ENCODE results near the gene ZNF519.

Gene ZNF519

DNA sequence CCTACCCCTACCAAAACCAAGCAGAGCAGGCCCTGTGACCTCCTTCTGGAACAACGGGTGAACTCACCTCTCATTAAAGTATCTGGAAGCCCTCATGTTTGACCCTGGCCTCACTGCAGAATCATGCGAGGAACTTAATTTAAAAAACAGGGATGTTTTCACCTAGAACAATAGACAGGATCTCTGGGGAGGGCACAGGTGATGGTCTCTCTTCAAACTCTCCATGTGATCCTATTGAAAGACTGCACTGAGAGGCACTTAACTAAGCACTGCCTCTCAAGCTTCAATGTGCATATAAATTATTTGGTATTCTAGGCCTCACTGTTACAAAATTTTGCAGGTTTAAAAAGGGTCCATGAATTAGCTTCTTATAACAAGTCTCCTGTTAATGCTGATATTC, 7.5 kb downstream of the ZNF519 start:
- WGBS (ENCODE audit: extremely low coverage, insufficient coverage, insufficient read length) = no CpG with 5 or more reads among the region's 2 CpGs
- Histone ChIP-seq H2AFZ (ENCODE audit: insufficient read depth, low read length, poor library complexity) (no peak overlapping the region), H3K4me3 (ENCODE audit: low read depth, low read length) (no peak overlapping the region), H3K9me3 (ENCODE audit: insufficient read depth, low read depth, low read length) (no peaks in the 10 kb centered on the region), H2AK5ac (ENCODE audit: low read length) (no peak overlapping the region), H4K8ac (ENCODE audit: low read depth, low read length) (no peak overlapping the region), H3K79me1 (ENCODE audit: low read length) (no peaks in the 10 kb centered on the region), H3K4me2 (ENCODE audit: low read length) (no peak overlapping the region), H4K12ac (ENCODE audit: low read depth, low read length) (no peak overlapping the region), H3K4ac (ENCODE audit: low read depth, low read length) (no peak overlapping the region), H2BK120ac (ENCODE audit: insufficient read depth, low read length, poor library complexity) (no peak overlapping the region), H3K23ac (ENCODE audit: low read length) (no peak overlapping the region), H2BK12ac (ENCODE audit: low read length) (no peak overlapping the region), H3K18ac (ENCODE audit: low read length) (no peak overlapping the region), H3K27me3 (ENCODE audit: insufficient read depth, low read length) (no peaks in the 10 kb centered on the region), H3K9ac (ENCODE audit: low read length) (no peak overlapping the region), H3K14ac (ENCODE audit: low read length) (no peak overlapping the region), H2BK5ac (ENCODE audit: low read depth, low read length, poor library complexity) (no peak overlapping the region), H3K79me2 (ENCODE audit: control insufficient read depth, insufficient read depth, low read length, poor library complexity) (no peaks in the 10 kb centered on the region), H4K91ac (ENCODE audit: low read depth, low read length) (no peak overlapping the region), H3K36me3 (ENCODE audit: control insufficient read depth in 1 of 2, insufficient read depth in 2 of 2, low read length in 2 of 2) (no peaks in the 10 kb centered on the region), H3K4me1 (ENCODE audit: control insufficient read depth in 1 of 2, insufficient read depth in 2 of 2, low read length in 2 of 2) (peaks cover 0 to 7% of the 10 kb centered on the region in 2 experiments), H3K27ac (ENCODE audit: low read depth, low read length) (no peak overlapping the region)
- DNase-seq = no peak

DNA sequence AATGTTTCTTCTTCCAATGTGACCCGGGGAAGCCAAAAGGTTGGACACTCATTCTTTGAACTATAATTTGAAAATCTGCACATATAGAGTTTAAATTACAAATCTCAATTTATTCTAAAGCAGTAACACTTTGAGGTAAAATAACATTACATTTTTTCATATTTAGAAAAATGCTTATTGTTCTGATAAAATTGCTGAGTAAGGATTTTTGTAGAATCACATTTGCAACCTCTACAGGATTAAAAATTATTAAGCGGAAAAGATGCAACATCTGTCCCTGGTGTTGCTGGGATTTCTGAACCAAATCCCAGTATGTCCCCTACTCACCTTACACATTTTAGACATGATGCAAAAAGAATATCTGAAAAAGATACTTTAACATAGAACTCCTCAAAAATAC, 10.1 kb downstream of the ZNF519 start:
- H3K23ac ChIP-seq (ENCODE audit: low read length) = no peak overlapping the region
- no peak overlapping the region for H3K4ac ChIP-seq (ENCODE audit: low read depth, low read length)
- H3K79me1 ChIP-seq (ENCODE audit: low read length) = no peaks in the 10 kb centered on the region
- H2AFZ ChIP-seq (ENCODE audit: insufficient read depth, low read length, poor library complexity) = no peak overlapping the region
- H4K8ac ChIP-seq (ENCODE audit: low read depth, low read length) = no peak overlapping the region
- H2BK12ac ChIP-seq (ENCODE audit: low read length) = no peak overlapping the region
- H3K79me2 ChIP-seq (ENCODE audit: control insufficient read depth, insufficient read depth, low read length, poor library complexity) = no peaks in the 10 kb centered on the region
- H3K36me3 ChIP-seq (ENCODE audit: control insufficient read depth in 1 of 2, insufficient read depth in 2 of 2, low read length in 2 of 2) = peaks cover 0 to 6% of the 10 kb centered on the region in 2 experiments
- WGBS (ENCODE audit: extremely low coverage, insufficient coverage, insufficient read length) = no CpG with 5 or more reads among the region's 2 CpGs
- H3K9me3 ChIP-seq (ENCODE audit: insufficient read depth, low read depth, low read length) = no peaks in the 10 kb centered on the region
- no peak overlapping the region for H2BK120ac ChIP-seq (ENCODE audit: insufficient read depth, low read length, poor library complexity)
- no peak overlapping the region for H3K4me2 ChIP-seq (ENCODE audit: low read length)
- H3K9ac ChIP-seq (ENCODE audit: low read length) = no peak overlapping the region
- no peak overlapping the region for H4K91ac ChIP-seq (ENCODE audit: low read depth, low read length)
- peaks cover 0 to 5% of the 10 kb centered on the region in 2 experiments for H3K4me1 ChIP-seq (ENCODE audit: control insufficient read depth in 1 of 2, insufficient read depth in 2 of 2, low read length in 2 of 2)
- no peak overlapping the region for H3K4me3 ChIP-seq (ENCODE audit: low read depth, low read length)
- H3K14ac ChIP-seq (ENCODE audit: low read length) = no peak overlapping the region
- H2BK5ac ChIP-seq (ENCODE audit: low read depth, low read length, poor library complexity) = no peak overlapping the region
- H4K12ac ChIP-seq (ENCODE audit: low read depth, low read length) = no peak overlapping the region
- no peaks in the 10 kb centered on the region for H3K27me3 ChIP-seq (ENCODE audit: insufficient read depth, low read length)
- no peak overlapping the region for H2AK5ac ChIP-seq (ENCODE audit: low read length)
- no peak overlapping the region for H3K18ac ChIP-seq (ENCODE audit: low read length)
- DNase-seq = no peak
- H3K27ac ChIP-seq (ENCODE audit: low read depth, low read length) = no peak overlapping the region

DNA sequence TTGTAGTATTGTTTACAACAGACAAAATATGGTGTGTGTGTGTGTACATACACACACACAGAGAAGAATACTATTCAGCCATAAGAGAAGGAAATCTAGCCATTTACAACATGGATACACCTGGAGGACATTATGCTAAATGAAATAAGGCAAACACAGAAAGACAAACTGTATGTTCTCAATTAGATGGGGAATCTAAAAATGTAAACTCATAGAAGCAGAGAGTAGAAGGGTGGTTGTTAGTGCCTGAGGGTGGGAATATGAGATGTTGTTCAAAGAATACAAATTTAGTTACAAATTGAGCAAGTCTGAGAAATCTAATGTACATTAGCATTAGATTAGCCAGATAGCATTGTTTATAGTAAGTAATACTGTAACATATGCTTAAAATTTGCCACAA, 11.3 kb downstream of the ZNF519 start:
- Histone ChIP-seq H2BK12ac (ENCODE audit: low read length) (no peak overlapping the region), H3K27ac (ENCODE audit: low read depth, low read length) (no peak overlapping the region), H3K23ac (ENCODE audit: low read length) (no peak overlapping the region), H4K91ac (ENCODE audit: low read depth, low read length) (no peak overlapping the region), H3K36me3 (ENCODE audit: control insufficient read depth in 1 of 2, insufficient read depth in 2 of 2, low read length in 2 of 2) (peaks cover 0 to 6% of the 10 kb centered on the region in 2 experiments), H3K18ac (ENCODE audit: low read length) (no peak overlapping the region), H3K9ac (ENCODE audit: low read length) (no peak overlapping the region), H3K4ac (ENCODE audit: low read depth, low read length) (no peak overlapping the region), H3K4me1 (ENCODE audit: control insufficient read depth in 1 of 2, insufficient read depth in 2 of 2, low read length in 2 of 2) (peaks cover 0 to 5% of the 10 kb centered on the region in 2 experiments), H3K27me3 (ENCODE audit: insufficient read depth, low read length) (no peaks in the 10 kb centered on the region), H2AFZ (ENCODE audit: insufficient read depth, low read length, poor library complexity) (no peak overlapping the region), H3K4me2 (ENCODE audit: low read length) (no peak overlapping the region), H2AK5ac (ENCODE audit: low read length) (no peak overlapping the region), H4K8ac (ENCODE audit: low read depth, low read length) (no peak overlapping the region), H2BK120ac (ENCODE audit: insufficient read depth, low read length, poor library complexity) (no peak overlapping the region), H2BK5ac (ENCODE audit: low read depth, low read length, poor library complexity) (no peak overlapping the region), H3K9me3 (ENCODE audit: insufficient read depth, low read depth, low read length) (no peaks in the 10 kb centered on the region), H3K79me2 (ENCODE audit: control insufficient read depth, insufficient read depth, low read length, poor library complexity) (no peaks in the 10 kb centered on the region), H4K12ac (ENCODE audit: low read depth, low read length) (no peak overlapping the region), H3K4me3 (ENCODE audit: low read depth, low read length) (no peak overlapping the region), H3K14ac (ENCODE audit: low read length) (no peak overlapping the region), H3K79me1 (ENCODE audit: low read length) (no peaks in the 10 kb centered on the region)
- no peak for DNase-seq

DNA sequence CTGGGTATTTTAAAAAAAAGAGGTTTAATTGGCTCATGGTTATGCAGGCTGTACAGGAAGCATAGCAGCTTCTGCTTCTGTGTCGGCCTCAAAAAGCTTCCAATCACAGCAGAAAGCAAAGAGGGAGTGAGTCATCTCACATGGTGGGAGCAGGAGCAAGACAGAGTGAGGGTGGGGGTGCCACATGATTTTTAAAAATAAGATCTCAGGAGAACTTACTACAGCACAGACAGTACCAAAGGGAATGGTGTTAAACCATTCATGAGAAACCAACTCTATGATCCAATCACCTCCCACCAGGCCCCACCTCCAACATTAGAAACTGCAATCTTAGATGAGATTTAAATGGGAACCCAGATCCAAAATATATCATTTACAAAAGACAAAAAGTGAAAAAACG, 14.6 kb downstream of the ZNF519 start:
- no peak for DNase-seq
- no peak overlapping the region for H4K91ac ChIP-seq (ENCODE audit: low read depth, low read length)
- no peaks in the 10 kb centered on the region for H3K27me3 ChIP-seq (ENCODE audit: insufficient read depth, low read length)
- no peaks in the 10 kb centered on the region for H3K9me3 ChIP-seq (ENCODE audit: insufficient read depth, low read depth, low read length)
- H3K4ac ChIP-seq (ENCODE audit: low read depth, low read length) = no peak overlapping the region
- H3K27ac ChIP-seq (ENCODE audit: low read depth, low read length) = no peak overlapping the region
- H4K12ac ChIP-seq (ENCODE audit: low read depth, low read length) = no peak overlapping the region
- no peak overlapping the region for H2BK120ac ChIP-seq (ENCODE audit: insufficient read depth, low read length, poor library complexity)
- H2BK5ac ChIP-seq (ENCODE audit: low read depth, low read length, poor library complexity) = no peak overlapping the region
- no peaks in the 10 kb centered on the region for H3K79me2 ChIP-seq (ENCODE audit: control insufficient read depth, insufficient read depth, low read length, poor library complexity)
- H2AFZ ChIP-seq (ENCODE audit: insufficient read depth, low read length, poor library complexity) = no peak overlapping the region
- H2AK5ac ChIP-seq (ENCODE audit: low read length) = no peak overlapping the region
- H3K4me1 ChIP-seq (ENCODE audit: control insufficient read depth in 1 of 2, insufficient read depth in 2 of 2, low read length in 2 of 2) = no peaks in the 10 kb centered on the region
- H4K8ac ChIP-seq (ENCODE audit: low read depth, low read length) = no peak overlapping the region
- H3K9ac ChIP-seq (ENCODE audit: low read length) = no peak overlapping the region
- WGBS (ENCODE audit: extremely low coverage, insufficient coverage, insufficient read length) = no CpG with 5 or more reads among the region's 2 CpGs
- H3K4me3 ChIP-seq (ENCODE audit: low read depth, low read length) = no peak overlapping the region
- H2BK12ac ChIP-seq (ENCODE audit: low read length) = no peak overlapping the region
- no peak overlapping the region for H3K18ac ChIP-seq (ENCODE audit: low read length)
- no peaks in the 10 kb centered on the region for H3K79me1 ChIP-seq (ENCODE audit: low read length)
- no peak overlapping the region for H3K23ac ChIP-seq (ENCODE audit: low read length)
- no peak overlapping the region for H3K14ac ChIP-seq (ENCODE audit: low read length)
- H3K36me3 ChIP-seq (ENCODE audit: control insufficient read depth in 1 of 2, insufficient read depth in 2 of 2, low read length in 2 of 2) = peaks cover 0 to 6% of the 10 kb centered on the region in 2 experiments
- no peak overlapping the region for H3K4me2 ChIP-seq (ENCODE audit: low read length)
